ENCODE data around the gene CDHR3.

DNA sequence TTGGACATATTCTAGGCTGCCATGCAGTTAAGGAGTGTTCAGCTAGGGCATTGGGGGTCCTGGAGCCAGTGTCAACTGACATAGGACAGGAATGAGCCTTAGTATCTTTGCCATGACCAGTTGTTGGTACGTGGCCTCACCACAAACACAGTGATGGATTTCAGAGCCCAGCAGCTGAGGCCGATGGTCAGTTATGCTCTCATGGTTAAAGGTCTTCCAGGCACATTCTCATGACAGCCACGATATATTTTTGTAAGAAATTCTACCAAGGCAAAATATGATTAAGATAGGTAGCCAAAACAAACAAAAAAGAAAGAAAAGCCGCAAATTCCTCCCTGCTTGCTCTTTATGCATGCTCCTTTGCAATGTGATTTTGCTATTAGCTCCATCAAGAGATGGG is 47.8 kb downstream of the CDHR3 start:
- TF ChIP-seq EZH2phosphoT487 (IDR thresholded peaks at IDR 0.05) (no peak), EZH2 (IDR thresholded peaks at IDR 0.05) (no peak)
- TF ChIP-seq, protein P1, sequence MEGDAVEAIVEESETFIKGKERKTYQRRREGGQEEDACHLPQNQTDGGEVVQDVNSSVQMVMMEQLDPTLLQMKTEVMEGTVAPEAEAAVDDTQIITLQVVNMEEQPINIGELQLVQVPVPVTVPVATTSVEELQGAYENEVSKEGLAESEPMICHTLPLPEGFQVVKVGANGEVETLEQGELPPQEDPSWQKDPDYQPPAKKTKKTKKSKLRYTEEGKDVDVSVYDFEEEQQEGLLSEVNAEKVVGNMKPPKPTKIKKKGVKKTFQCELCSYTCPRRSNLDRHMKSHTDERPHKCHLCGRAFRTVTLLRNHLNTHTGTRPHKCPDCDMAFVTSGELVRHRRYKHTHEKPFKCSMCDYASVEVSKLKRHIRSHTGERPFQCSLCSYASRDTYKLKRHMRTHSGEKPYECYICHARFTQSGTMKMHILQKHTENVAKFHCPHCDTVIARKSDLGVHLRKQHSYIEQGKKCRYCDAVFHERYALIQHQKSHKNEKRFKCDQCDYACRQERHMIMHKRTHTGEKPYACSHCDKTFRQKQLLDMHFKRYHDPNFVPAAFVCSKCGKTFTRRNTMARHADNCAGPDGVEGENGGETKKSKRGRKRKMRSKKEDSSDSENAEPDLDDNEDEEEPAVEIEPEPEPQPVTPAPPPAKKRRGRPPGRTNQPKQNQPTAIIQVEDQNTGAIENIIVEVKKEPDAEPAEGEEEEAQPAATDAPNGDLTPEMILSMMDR (IDR thresholded peaks at IDR 0.05), result no peak

All from neural progenitor cell (in vitro differentiated cells).